CD4-positive, alpha-beta T cell treated with Interleukin-4 for 1 hour (primary cell): ENCODE measurements around the gene ARMC8.

Source experiments
- DNase-seq, 2 donors: peaks; one replicate each; pipeline ENCODE4 v3.0.0-alpha.2; 2020 to 2022

Gene ARMC8

GRCh38 chr3:138200424-138200823, 13.3 kb downstream of the ARMC8 start:
- DNase-seq = no peak

- DNase-seq = no peak
These were observed 16.0 kb downstream of the ARMC8 start for GRCh38 chr3:138202945-138203701.

DNA sequence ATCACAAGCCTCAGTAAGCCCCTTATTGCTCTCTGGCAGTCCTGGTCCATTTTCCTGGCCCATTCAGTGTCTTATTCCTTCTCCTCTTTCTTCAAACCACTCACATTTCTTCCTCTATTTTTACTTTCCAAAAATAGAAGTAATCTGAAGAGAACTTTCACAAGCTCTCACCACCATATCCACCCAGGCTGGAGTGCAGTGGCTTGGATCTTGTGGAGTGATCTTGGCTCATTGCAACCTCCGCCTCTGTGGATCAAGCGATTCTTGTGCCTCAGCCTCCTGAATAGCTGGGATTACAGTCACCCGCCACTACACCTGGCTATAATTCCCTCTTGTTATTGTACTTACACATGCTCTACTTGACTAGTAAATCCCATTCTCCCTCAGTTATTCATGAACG, 16.8 kb downstream of the ARMC8 start:
- DNase-seq = no peak

DNA sequence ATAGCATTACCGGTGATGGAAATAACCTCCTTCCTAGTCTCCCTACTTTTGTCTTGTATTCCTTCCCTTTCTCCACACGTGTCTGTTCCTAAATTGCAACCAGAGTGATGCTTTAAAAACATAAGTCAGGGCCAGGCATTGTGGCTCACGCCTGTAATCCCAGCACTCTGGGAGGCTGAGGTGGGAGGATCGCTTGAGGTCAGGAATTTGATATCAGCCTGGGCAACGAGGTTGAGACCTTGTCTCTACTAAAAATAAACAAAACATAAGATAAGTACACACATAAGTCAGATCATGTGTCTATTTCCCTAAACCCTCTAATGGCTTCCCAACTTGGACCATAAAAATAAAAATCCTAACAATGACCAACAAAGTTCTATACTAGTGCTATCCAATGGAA, 18.4 kb downstream of the ARMC8 start:
- DNase-seq = no peak

DNA sequence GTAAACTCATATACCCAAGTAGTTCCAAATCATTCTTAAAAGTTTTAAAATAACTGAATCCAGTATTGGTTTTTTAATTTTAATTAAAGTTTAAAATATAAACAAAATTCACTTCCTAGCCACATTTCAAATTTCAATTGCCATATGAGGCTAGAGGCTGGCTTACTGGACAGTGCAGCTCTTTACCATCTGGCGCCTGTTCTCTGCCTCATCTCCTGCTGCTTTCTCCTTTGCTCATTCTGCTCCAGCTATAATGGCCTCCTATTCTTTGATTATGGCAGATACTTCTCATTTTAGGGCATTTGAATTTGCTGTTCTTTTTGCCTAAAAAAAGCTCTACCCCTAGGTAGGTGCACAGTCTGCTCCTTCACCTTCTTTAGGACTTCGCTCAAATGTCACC, 19.1 kb downstream of the ARMC8 start:
- no peak for DNase-seq

GRCh38 chr3:138210528-138210927, 23.4 kb downstream of the ARMC8 start:
- no peak for DNase-seq

- DNase-seq = no peak
These were observed 26.4 kb downstream of the ARMC8 start for GRCh38 chr3:138213398-138214085.

- no peak for DNase-seq
These were observed 32.2 kb downstream of the ARMC8 start for GRCh38 chr3:138219255-138219654.

DNA sequence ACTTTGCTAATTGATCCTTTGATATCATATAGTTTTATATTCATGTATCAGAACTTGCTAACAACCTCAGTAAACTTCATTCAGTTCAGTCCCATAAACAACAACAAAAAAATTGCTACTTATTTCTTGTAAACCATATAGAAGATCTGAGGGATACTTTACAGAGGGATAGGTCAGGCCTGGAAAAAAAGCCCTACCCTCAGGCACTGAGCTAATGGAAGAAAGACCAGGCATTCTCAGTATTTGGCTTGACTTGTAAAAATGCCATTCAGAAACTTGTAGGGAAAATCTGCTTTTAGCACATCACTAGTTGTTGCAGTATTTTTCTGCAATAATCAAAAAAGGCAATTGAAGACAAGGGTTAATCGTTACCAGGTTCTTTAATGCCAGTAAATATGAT, 33.1 kb downstream of the ARMC8 start:
- no peak for DNase-seq

- no peak for DNase-seq
These were observed 33.7 kb downstream of the ARMC8 start for GRCh38 chr3:138220788-138221187.

DNA sequence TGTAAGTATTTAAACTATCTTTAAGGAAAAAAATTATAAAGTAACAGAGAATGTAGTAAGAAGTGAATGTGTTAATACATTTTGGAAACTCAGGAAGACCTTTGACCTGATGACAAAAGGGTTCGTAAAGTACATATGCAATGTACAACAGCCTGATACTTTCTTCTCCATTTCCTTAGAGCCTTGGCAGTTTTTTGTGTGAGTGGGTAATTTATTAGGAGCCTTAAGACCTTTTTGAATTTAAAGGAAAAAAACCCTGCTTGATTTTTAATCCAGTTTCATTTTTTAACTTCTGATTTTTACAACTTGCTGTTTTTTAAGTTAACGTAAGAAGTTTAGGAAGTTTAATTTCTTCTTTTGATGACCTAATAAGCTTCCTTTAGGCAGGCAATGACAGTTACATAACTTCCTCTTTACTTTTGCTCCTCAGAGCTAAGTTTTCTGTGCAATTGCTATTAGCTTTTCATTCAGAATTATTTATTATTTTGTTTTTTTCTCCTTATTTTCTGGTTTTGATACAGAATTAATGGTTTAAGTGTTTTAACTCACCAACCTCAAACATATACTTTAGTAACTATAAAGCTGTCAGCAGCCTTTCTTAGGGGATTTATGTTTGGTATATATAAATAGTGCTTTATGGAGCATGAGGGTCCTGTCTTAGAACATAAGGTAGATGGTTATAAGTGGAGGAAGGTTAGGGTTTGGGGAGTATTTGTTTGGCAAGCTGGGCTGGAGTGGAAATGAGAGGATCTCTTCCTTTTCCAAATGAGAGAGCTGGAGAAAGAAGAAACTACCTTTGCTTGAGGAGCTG, 35.2 kb downstream of the ARMC8 start:
- DNase-seq = no peak

DNA sequence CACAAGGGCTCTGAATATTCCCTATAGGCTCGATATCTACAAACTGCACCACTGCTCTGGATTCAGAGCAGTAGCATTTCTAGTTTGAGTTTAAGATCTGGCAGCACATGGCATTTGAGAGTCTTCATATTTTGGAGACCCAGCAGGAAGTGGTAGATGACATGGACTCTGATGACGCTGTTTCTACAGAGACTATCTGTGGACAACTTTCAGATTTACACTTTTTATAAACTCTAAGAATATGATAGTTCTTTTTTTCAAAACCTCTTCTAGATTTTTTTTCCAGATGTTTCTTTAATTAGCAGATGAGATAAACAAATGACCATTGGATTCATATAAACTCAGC, 35.8 kb downstream of the ARMC8 start:
- no peak for DNase-seq

GRCh38 chr3:138227650-138228049, 40.5 kb downstream of the ARMC8 start:
- no peak for DNase-seq

DNA sequence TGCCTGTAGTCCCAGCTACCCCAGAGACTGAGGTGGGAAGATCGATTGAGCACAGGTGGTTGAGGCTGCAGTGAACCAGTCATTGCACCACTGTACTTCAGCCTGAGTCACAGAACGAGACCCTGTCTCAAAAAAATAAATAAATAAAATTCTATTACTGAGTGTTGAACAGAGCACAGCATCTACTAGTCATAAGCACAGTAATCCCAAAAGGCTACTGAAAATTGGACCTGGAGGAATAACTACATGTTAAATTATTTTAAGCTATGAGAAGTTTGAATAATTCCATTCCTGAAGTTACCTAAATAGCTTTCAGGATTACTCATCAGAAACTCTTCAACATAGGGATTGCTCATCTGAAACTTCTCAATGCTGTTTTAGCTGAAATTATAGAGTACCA, 43.4 kb downstream of the ARMC8 start:
- no peak for DNase-seq

DNA sequence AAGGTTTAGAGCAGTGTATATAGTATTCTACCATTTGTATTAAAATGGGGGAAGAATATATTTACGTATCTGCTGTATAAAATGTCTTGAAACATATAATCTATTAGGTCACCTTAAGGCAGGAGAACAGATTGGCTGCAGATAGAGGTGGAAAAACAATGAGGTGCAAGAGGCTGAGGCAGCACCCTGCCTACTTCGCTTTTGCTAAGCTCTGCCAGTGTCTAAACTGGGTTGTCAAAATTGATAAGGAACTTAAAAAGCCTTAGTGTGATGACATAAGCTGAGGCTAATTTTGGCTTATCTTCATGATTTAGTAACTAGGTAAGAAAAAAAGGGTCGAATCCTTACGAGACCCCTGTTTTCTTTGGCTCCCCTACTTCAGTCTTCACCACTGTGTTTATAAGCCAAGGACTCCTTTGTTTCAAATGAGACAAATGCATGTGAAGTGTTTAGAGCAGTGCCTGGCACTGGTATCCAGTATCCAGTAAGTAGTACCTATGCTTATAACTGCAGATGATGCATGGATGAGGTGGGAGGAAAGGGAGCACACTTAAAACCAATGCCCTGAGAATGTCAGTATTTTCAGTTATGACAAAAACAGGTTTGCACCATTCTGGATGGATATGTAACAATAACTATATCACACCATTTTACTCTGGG, 45.7 kb downstream of the ARMC8 start:
- DNase-seq = no peak

GRCh38 chr3:138234401-138235179, 47.5 kb downstream of the ARMC8 start:
- no peak for DNase-seq

- no peak for DNase-seq
These were observed 51.6 kb downstream of the ARMC8 start for GRCh38 chr3:138238711-138239110.

- no peak for DNase-seq
These were observed 54.0 kb downstream of the ARMC8 start for GRCh38 chr3:138241061-138241460.

DNA sequence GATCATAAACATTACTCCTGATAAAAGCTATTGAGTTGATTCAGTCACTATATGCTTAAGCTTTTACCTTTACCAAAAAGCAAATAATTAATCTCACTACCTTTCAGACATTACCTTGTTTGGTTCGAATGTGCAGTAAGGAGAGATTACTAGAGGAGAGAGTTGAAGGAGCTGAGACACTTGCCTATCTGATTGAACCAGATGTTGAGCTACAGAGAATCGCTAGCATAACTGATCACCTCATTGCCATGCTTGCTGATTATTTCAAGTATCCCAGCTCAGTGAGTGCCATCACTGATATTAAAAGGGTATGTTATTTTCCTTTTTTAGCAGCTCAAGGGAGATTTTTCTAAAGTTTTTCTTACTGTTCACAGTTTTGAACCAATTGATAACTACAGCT, 54.6 kb downstream of the ARMC8 start:
- no peak for DNase-seq

- DNase-seq = no peak
These were observed 55.4 kb downstream of the ARMC8 start for GRCh38 chr3:138242466-138242865.

DNA sequence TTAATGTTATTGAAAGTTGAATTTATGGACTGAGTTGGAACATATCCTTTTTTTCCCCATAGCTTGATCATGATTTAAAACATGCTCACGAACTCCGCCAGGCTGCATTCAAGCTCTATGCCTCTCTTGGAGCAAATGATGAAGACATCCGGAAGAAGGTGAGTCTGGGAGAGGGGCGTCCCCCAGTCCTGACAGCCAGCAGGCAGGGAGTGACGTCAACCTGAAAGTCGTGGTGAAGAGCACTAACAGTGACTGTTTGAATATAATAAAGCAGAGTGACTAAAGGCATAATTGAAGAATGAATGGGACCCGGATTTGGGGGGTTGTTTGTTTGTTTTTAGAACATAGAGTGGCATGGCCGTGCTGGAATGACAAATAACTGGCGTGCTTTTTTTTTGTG, 57.9 kb downstream of the ARMC8 start:
- DNase-seq = no peak

- no peak for DNase-seq
These were observed 62.5 kb downstream of the ARMC8 start for GRCh38 chr3:138249636-138250035.

DNA sequence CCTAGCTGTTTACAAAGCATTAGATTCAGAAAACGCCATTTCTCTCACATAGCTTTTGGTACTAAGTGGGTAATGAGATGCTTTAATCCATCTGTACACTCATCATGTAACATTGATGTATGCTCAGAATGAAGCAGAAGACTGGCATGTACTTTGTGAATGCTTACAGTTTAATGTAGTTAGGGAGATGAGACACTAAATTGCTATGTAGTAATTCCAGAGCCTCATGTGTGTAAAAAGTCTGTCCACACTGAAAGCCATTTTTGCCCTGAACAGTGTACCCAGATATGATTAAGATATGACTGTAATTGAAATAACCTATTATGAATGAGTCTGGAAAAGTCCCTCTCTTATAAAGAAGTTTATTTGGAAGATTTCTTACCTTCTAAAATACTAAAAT, 66.5 kb downstream of the ARMC8 start:
- DNase-seq = no peak
